Measurements from ENCODE around the gene RTKN2. TPM values are rescaled to one million over a fixed set of nuclear protein-coding genes. Genes with fewer than 3 reads are reported as not detected.

The RTKN2 gene
- polyA plus RNA-seq, 1 of the 3 experiments (the other 2 are of a cell fraction), result 1.4 TPM

- no peaks in the 10 kb centered on the region for H3K36me3 ChIP-seq (replicated peaks in 1 of 2; ENCODE audit: control insufficient read depth in 1 of 2, insufficient read depth in 2 of 2, low read length in 1 of 2)
- no peak overlapping the region for H3K4me3 ChIP-seq (ENCODE audit: low read depth in 2 of 2, low read length in 1 of 2)
- no peaks in the 10 kb centered on the region for H3F3A ChIP-seq (replicated peaks; ENCODE audit: insufficient read depth)
- H3K9ac ChIP-seq, result no peak overlapping the region
- H3K9me3 ChIP-seq, result no peaks in the 10 kb centered on the region
- DNase-seq, result no peak
- POLR2A ChIA-PET, result no interaction called here
- 71% methylated on average over 6 of the region's 9 CpGs for WGBS (ENCODE audit: low lambda C conversion rate)
- no peak overlapping the region for H3K4me2 ChIP-seq
- H3K27ac ChIP-seq (ENCODE audit: low read depth in 2 of 2, low read length in 1 of 2), result no peak overlapping the region
- no peak overlapping the region for H2AFZ ChIP-seq (ENCODE audit: low read depth)
- no peaks in the 10 kb centered on the region for H4K20me1 ChIP-seq (ENCODE audit: insufficient read depth)
- TF ChIP-seq FOXJ3 (CRISPR knock-in tag; IDR thresholded peaks at IDR 0.05), result no peak
- H3K79me2 ChIP-seq (ENCODE audit: insufficient read depth), result no peaks in the 10 kb centered on the region
- H3K27me3 ChIP-seq (ENCODE audit: insufficient read depth), result no peaks in the 10 kb centered on the region
- CTCF ChIA-PET, result no interaction called here
- no peaks in the 10 kb centered on the region for H3K9me2 ChIP-seq
- no peaks in the 10 kb centered on the region for H3K4me1 ChIP-seq (ENCODE audit: control insufficient read depth in 1 of 2, insufficient read depth in 2 of 2, low read depth in 1 of 2, low read length in 1 of 2)
Observed at GRCh38 chr10:62306663-62307062, 38.0 kb upstream of the RTKN2 start.

GRCh38 chr10:62305813-62306212 is 37.2 kb upstream of the RTKN2 start:
- Histone ChIP-seq H2AFZ (ENCODE audit: low read depth) (no peak overlapping the region), H3K79me2 (ENCODE audit: insufficient read depth) (no peaks in the 10 kb centered on the region), H3K27ac (ENCODE audit: low read depth in 2 of 2, low read length in 1 of 2) (no peak overlapping the region), H3K27me3 (ENCODE audit: insufficient read depth) (no peaks in the 10 kb centered on the region), H4K20me1 (ENCODE audit: insufficient read depth) (no peaks in the 10 kb centered on the region), H3K36me3 (replicated peaks in 1 of 2; ENCODE audit: control insufficient read depth in 1 of 2, insufficient read depth in 2 of 2, low read length in 1 of 2) (no peaks in the 10 kb centered on the region), H3K9me3 (no peaks in the 10 kb centered on the region), H3K9me2 (no peaks in the 10 kb centered on the region), H3K4me3 (ENCODE audit: low read depth in 2 of 2, low read length in 1 of 2) (no peak overlapping the region), H3K9ac (no peak overlapping the region), H3F3A (replicated peaks; ENCODE audit: insufficient read depth) (no peaks in the 10 kb centered on the region), H3K4me1 (ENCODE audit: control insufficient read depth in 1 of 2, insufficient read depth in 2 of 2, low read depth in 1 of 2, low read length in 1 of 2) (no peaks in the 10 kb centered on the region), H3K4me2 (no peak overlapping the region)
- DNase-seq, result no peak
- CTCF ChIA-PET, result no interaction called here
- no peak for TF ChIP-seq TAF1 (IDR thresholded peaks at IDR 0.05; ENCODE audit: borderline replicate concordance, low read depth, low read length)
- no peak for TF ChIP-seq TEAD4 (IDR thresholded peaks at IDR 0.05; ENCODE audit: borderline replicate concordance, insufficient read depth)
- no peak for TF ChIP-seq FOSL2 (IDR thresholded peaks at IDR 0.05; ENCODE audit: borderline replicate concordance, low read depth)
- TF ChIP-seq SMC3 (IDR thresholded peaks at IDR 0.05; ENCODE audit: low read depth, low read length), result no peak
- no peak for TF ChIP-seq FOXJ3 (CRISPR knock-in tag; IDR thresholded peaks at IDR 0.05)
- TF ChIP-seq YY1 (IDR thresholded peaks at IDR 0.05; ENCODE audit: low read depth), result no peak
- no peak for TF ChIP-seq SIN3A (IDR thresholded peaks at IDR 0.05; ENCODE audit: borderline replicate concordance, low read depth, low read length)
- no peak for TF ChIP-seq GATA2 (CRISPR knock-in tag; IDR thresholded peaks at IDR 0.05)
- TF ChIP-seq RCOR1 (IDR thresholded peaks at IDR 0.05; ENCODE audit: low read length), result no peak
- TF ChIP-seq CTCF (IDR thresholded peaks at IDR 0.05), result no peak
- no peak for TF ChIP-seq NFIC (IDR thresholded peaks at IDR 0.05; ENCODE audit: borderline replicate concordance)
- TF ChIP-seq GABPA (IDR thresholded peaks at IDR 0.05; ENCODE audit: low read depth), result no peak
- no peak for TF ChIP-seq PBX3 (IDR thresholded peaks at IDR 0.05)
- TF ChIP-seq RAD21 (IDR thresholded peaks at IDR 0.05; ENCODE audit: low read length), result no peak
- TF ChIP-seq JUND (IDR thresholded peaks at IDR 0.05), result no peak
- TF ChIP-seq POLR2AphosphoS5 (IDR thresholded peaks at IDR 0.05; ENCODE audit: low read depth, low read length), result no peak
- TF ChIP-seq FOXM1 (IDR thresholded peaks at IDR 0.05; ENCODE audit: low read depth), result no peak
- TF ChIP-seq NRF1 (IDR thresholded peaks at IDR 0.05; ENCODE audit: low read depth, low read length), result no peak
- no peak for TF ChIP-seq USF2 (IDR thresholded peaks at IDR 0.05; ENCODE audit: borderline replicate concordance, low read depth, low read length)
- no peak for TF ChIP-seq RXRA (IDR thresholded peaks at IDR 0.05; ENCODE audit: borderline replicate concordance, low read depth)
- POLR2A ChIA-PET, result no interaction called here
- 83% methylated on average over 1 of the region's 1 CpG for WGBS (ENCODE audit: low lambda C conversion rate)
